GM12878 (cell line): ENCODE measurements around the gene RPS3A. TPM values are rescaled to one million over a fixed set of nuclear protein-coding genes. Genes with fewer than 3 reads are reported as not detected.

Experiments
- ASH2L ChIP-seq: fragments of 300-600, 200-600 bp; sonication (generic); IDR thresholded peaks from 2 replicates; pipeline ENCODE4 v1.6.1; 2017; ENCODE audit warnings: low read depth, mild to moderate bottlenecking, borderline replicate concordance
- CBFB ChIP-seq: IDR thresholded peaks from 2 replicates; pipeline ENCODE4 v1.6.1; 2016; ENCODE audit warnings: antibody characterized with exemption, low read depth
- CBX3 ChIP-seq: fragments of 200-600 bp; sonication (generic); IDR thresholded peaks from 2 replicates; pipeline ENCODE4 v1.6.1; 2016; ENCODE audit warnings: low read depth, borderline replicate concordance
- LARP7 ChIP-seq: fragments of 450-650 bp; IDR thresholded peaks from 2 replicates; pipeline ENCODE4 v1.6.1; 2017; ENCODE audit warnings: mild to moderate bottlenecking
- MTA3 ChIP-seq: IDR thresholded peaks from 2 replicates; pipeline ENCODE4 v1.6.1; 2012; ENCODE audit warnings: low read length, inconsistent platforms, borderline replicate concordance
- SIX5 ChIP-seq: IDR thresholded peaks from 2 replicates; pipeline ENCODE4 v1.6.1; 2011; ENCODE audit warnings: mild to moderate bottlenecking, low read depth, low read length, moderate library complexity; ENCODE audit not compliant: severe bottlenecking
- SMAD1 ChIP-seq: fragments of 450-650 bp; IDR thresholded peaks from 2 replicates; pipeline ENCODE4 v1.6.1; 2018; ENCODE audit warnings: mild to moderate bottlenecking, low read depth; ENCODE audit not compliant: partially characterized antibody
- STAT3 ChIP-seq: IDR thresholded peaks from 2 replicates; pipeline ENCODE4 v1.6.1; 2011; ENCODE audit warnings: low read depth, low read length, improper control_type of control experiment
- polyA plus RNA-seq, 11 experiments: library from polyadenylated mRNA; depleted of rRNA in 4 of 11; unstranded in 6 of 11; stranded (reverse) in 5 of 11; fragments of >200 nt; fragmentation: Nextera tagmentation in 4 of 11; fragmentation: Illumina TruSeq in 1 of 11; extraction: Ambion mirVana in 4 of 11; extraction: Trizol in 1 of 11; gene quantifications; 1 replicate in 1 of 11; 2 replicates in 10 of 11; pipeline versions ENCODE4 v1.2.1 to v1.2.3, GENCODE V29; 2011 to 2016; ENCODE audit warnings: inconsistent platforms in 2 of 11, missing spikeins in 2 of 11, low read depth in 1 of 11
- total RNA-seq, 4 experiments: library from RNA; depleted of rRNA in 3 of 4; stranded (reverse); fragments of >200 nt in 3 of 4; fragmentation: Illumina TruSeq in 1 of 4; extraction: Trizol in 1 of 4; gene quantifications; 2 replicates each; pipeline versions ENCODE4 v1.2.1 to v1.2.3, GENCODE V29; 2013 to 2021
- TF ChIP-seq, protein P1 (sequence below): fragments of 450-650 bp; conservative IDR thresholded peaks from 2 replicates; pipeline ENCODE4 v1.6.1; 2017; ENCODE audit warnings: mild to moderate bottlenecking, moderate library complexity
- TF ChIP-seq, protein P2 (sequence below): fragments of 450-650 bp; IDR thresholded peaks from 2 replicates; pipeline ENCODE4 v1.6.1; 2016; ENCODE audit warnings: mild to moderate bottlenecking
- TF ChIP-seq, protein P3 (sequence below): fragments of 450-650 bp; IDR thresholded peaks from 2 replicates; pipeline ENCODE4 v1.6.1; 2016; ENCODE audit warnings: mild to moderate bottlenecking
- TF ChIP-seq, protein P4 (sequence below): IDR thresholded peaks from 2 replicates; pipeline ENCODE4 v1.6.1; 2012; ENCODE audit warnings: low read depth, low read length, improper control_type of control experiment
- TF ChIP-seq, protein P5 (sequence below): fragments of 450-650 bp; IDR thresholded peaks from 2 replicates; pipeline ENCODE4 v1.6.1; 2018; ENCODE audit warnings: mild to moderate bottlenecking, low read depth, moderate library complexity; ENCODE audit not compliant: partially characterized antibody
- TF ChIP-seq, protein P6 (sequence below): IDR thresholded peaks from 2 replicates; pipeline ENCODE4 v1.6.1; 2012; ENCODE audit warnings: improper control_type of control experiment, low read depth, low read length; ENCODE audit not compliant: insufficient replicate concordance

The RPS3A gene
- total and polyA plus RNA-seq, 10 of the 15 experiments (the other 5 are each of a cell fraction or from before 2014, with no cell fraction given), result 1,754 to 5,827 (median 3,527) TPM

DNA sequence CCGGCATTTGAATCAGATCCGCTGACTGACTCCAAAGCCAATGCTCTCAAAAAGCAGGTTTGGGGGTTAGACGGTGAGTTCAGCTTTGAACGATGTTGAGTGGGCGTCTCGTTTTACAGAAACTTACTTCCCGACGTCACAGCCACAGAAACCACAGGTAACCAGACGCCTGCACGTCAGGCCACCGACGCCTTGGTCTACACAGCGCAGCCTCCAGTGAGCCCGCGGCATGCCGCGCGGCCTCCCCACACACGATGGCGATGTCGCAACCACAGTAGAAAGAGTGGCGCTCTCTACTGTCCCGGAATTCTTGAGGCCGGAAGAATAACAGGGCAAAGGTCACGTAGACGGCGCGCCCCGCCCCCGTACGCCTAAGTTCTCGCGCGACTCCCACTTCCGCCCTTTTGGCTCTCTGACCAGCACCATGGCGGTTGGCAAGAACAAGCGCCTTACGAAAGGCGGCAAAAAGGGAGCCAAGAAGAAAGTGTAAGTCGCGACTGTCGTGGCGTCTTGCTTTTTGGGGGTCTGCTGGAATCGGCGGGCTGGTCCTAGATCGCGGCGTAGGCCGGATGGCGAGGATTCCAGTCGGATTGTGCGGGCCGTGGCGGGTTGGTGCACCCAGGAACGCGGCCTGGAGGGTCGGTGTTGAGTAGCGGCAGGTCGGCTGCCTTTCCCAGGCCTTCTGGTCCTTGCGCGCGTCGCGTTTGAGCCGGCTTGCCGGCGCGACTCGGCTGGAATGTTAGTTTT lies at the start of gene RPS3A (continued):
- TF ChIP-seq, protein P1, sequence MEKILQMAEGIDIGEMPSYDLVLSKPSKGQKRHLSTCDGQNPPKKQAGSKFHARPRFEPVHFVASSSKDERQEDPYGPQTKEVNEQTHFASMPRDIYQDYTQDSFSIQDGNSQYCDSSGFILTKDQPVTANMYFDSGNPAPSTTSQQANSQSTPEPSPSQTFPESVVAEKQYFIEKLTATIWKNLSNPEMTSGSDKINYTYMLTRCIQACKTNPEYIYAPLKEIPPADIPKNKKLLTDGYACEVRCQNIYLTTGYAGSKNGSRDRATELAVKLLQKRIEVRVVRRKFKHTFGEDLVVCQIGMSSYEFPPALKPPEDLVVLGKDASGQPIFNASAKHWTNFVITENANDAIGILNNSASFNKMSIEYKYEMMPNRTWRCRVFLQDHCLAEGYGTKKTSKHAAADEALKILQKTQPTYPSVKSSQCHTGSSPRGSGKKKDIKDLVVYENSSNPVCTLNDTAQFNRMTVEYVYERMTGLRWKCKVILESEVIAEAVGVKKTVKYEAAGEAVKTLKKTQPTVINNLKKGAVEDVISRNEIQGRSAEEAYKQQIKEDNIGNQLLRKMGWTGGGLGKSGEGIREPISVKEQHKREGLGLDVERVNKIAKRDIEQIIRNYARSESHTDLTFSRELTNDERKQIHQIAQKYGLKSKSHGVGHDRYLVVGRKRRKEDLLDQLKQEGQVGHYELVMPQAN, result peak; percentile 80
- TF ChIP-seq, protein P2, sequence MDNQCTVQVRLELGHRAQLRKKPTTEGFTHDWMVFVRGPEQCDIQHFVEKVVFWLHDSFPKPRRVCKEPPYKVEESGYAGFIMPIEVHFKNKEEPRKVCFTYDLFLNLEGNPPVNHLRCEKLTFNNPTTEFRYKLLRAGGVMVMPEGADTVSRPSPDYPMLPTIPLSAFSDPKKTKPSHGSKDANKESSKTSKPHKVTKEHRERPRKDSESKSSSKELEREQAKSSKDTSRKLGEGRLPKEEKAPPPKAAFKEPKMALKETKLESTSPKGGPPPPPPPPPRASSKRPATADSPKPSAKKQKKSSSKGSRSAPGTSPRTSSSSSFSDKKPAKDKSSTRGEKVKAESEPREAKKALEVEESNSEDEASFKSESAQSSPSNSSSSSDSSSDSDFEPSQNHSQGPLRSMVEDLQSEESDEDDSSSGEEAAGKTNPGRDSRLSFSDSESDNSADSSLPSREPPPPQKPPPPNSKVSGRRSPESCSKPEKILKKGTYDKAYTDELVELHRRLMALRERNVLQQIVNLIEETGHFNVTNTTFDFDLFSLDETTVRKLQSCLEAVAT, result peak; percentile 93
- TF ChIP-seq, protein P3, sequence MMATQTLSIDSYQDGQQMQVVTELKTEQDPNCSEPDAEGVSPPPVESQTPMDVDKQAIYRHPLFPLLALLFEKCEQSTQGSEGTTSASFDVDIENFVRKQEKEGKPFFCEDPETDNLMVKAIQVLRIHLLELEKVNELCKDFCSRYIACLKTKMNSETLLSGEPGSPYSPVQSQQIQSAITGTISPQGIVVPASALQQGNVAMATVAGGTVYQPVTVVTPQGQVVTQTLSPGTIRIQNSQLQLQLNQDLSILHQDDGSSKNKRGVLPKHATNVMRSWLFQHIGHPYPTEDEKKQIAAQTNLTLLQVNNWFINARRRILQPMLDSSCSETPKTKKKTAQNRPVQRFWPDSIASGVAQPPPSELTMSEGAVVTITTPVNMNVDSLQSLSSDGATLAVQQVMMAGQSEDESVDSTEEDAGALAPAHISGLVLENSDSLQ, result 0 out of 2 replicates have a peak, but pooled peaks have one; percentile 17
- TF ChIP-seq CBX3, result no peak
- TF ChIP-seq, protein P4, sequence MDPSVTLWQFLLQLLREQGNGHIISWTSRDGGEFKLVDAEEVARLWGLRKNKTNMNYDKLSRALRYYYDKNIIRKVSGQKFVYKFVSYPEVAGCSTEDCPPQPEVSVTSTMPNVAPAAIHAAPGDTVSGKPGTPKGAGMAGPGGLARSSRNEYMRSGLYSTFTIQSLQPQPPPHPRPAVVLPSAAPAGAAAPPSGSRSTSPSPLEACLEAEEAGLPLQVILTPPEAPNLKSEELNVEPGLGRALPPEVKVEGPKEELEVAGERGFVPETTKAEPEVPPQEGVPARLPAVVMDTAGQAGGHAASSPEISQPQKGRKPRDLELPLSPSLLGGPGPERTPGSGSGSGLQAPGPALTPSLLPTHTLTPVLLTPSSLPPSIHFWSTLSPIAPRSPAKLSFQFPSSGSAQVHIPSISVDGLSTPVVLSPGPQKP, result peak; percentile 95
- TF ChIP-seq ASH2L, result peak; percentile 74; the same call in 1 of the 2 replicates
- TF ChIP-seq CBFB, result peak; percentile 99
- TF ChIP-seq, protein P5, sequence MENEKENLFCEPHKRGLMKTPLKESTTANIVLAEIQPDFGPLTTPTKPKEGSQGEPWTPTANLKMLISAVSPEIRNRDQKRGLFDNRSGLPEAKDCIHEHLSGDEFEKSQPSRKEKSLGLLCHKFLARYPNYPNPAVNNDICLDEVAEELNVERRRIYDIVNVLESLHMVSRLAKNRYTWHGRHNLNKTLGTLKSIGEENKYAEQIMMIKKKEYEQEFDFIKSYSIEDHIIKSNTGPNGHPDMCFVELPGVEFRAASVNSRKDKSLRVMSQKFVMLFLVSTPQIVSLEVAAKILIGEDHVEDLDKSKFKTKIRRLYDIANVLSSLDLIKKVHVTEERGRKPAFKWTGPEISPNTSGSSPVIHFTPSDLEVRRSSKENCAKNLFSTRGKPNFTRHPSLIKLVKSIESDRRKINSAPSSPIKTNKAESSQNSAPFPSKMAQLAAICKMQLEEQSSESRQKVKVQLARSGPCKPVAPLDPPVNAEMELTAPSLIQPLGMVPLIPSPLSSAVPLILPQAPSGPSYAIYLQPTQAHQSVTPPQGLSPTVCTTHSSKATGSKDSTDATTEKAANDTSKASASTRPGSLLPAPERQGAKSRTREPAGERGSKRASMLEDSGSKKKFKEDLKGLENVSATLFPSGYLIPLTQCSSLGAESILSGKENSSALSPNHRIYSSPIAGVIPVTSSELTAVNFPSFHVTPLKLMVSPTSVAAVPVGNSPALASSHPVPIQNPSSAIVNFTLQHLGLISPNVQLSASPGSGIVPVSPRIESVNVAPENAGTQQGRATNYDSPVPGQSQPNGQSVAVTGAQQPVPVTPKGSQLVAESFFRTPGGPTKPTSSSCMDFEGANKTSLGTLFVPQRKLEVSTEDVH, result peak; percentile 62
- peak; percentile 44; the same call in 1 of the 2 replicates for TF ChIP-seq MTA3
- TF ChIP-seq STAT3, result no peak; the same call in 1 of the 2 replicates
- peak; percentile 97; the same call in 1 of the 2 replicates for TF ChIP-seq LARP7
- TF ChIP-seq, protein P6, sequence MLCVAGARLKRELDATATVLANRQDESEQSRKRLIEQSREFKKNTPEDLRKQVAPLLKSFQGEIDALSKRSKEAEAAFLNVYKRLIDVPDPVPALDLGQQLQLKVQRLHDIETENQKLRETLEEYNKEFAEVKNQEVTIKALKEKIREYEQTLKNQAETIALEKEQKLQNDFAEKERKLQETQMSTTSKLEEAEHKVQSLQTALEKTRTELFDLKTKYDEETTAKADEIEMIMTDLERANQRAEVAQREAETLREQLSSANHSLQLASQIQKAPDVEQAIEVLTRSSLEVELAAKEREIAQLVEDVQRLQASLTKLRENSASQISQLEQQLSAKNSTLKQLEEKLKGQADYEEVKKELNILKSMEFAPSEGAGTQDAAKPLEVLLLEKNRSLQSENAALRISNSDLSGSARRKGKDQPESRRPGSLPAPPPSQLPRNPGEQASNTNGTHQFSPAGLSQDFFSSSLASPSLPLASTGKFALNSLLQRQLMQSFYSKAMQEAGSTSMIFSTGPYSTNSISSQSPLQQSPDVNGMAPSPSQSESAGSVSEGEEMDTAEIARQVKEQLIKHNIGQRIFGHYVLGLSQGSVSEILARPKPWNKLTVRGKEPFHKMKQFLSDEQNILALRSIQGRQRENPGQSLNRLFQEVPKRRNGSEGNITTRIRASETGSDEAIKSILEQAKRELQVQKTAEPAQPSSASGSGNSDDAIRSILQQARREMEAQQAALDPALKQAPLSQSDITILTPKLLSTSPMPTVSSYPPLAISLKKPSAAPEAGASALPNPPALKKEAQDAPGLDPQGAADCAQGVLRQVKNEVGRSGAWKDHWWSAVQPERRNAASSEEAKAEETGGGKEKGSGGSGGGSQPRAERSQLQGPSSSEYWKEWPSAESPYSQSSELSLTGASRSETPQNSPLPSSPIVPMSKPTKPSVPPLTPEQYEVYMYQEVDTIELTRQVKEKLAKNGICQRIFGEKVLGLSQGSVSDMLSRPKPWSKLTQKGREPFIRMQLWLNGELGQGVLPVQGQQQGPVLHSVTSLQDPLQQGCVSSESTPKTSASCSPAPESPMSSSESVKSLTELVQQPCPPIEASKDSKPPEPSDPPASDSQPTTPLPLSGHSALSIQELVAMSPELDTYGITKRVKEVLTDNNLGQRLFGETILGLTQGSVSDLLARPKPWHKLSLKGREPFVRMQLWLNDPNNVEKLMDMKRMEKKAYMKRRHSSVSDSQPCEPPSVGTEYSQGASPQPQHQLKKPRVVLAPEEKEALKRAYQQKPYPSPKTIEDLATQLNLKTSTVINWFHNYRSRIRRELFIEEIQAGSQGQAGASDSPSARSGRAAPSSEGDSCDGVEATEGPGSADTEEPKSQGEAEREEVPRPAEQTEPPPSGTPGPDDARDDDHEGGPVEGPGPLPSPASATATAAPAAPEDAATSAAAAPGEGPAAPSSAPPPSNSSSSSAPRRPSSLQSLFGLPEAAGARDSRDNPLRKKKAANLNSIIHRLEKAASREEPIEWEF, result peak; percentile 48
- peak; percentile 54 for TF ChIP-seq SIX5
- peak; percentile 90 for TF ChIP-seq SMAD1
